Renal cortex interstitium (tissue), 11 donors: ENCODE data around the gene FKBP1B. TPM values are rescaled to one million over a fixed set of nuclear protein-coding genes. Genes with fewer than 3 reads are reported as not detected.

ENCODE experiments used
- DNase-seq, 11 donors: peaks; one replicate each; pipeline ENCODE4 v3.0.0-alpha.2; 2013; ENCODE audit warnings: low read depth in 9 of 11, low spot score in 4 of 11; ENCODE audit errors: extremely low read depth in 1 of 11
- polyA plus RNA-seq, 3 donors: library from polyadenylated mRNA; unstranded; fragments of 120-200 nt; gene quantifications; one replicate each; pipeline ENCODE4 v1.2.1, GENCODE V29; 2013; ENCODE audit not compliant: insufficient read length in 3 of 3

The FKBP1B gene
- polyA plus RNA-seq, 3 donors = 9.4 to 10.5 (median 10.4) TPM

DNA sequence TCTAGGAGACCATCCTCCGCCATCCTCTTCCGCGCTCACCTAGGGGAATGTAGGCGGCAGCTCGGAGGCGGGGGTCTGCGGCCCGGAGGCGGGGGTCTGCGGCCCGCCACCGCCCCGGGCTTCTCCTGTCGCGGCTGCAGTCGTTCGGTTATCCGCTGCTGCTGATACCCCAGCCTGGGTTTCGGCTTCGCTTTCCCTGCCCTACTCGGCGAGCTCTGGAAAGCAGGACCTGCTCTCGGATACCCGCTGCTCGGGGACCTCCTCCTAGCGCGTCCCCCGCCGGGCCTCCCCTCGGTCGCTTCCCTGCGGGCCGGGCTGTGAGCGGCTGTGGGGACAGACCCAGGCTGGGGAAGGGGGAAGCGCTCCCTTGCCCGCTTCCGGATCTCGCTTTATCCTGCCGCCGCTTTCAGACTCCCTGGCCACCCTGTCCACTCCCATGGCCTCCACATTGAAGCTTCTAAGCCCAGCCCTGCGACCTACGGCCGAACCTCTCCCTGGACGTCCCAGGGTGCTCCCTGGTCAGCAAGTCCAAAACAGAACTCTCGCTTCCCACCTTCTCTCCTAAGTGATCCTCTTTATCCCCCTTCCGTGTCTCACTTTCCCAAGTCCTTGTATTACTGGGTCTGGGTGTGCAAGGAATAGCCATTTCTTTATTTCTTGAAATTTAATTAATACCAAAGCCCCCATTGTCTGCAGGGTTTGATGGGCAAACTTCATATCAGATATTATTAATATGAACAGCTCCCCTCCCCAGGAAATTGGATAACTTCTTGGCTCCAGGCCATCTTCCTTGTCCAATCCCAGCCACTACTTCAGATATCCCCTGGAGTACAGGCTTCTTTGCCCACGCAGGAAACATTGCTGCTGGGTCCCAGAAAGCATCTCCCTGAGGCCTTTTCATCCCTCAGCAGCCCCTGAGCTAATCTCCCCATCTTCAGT is 769 bp downstream of the FKBP1B start:
- DNase-seq = peak in 1 of 11 donors; percentile 18

DNA sequence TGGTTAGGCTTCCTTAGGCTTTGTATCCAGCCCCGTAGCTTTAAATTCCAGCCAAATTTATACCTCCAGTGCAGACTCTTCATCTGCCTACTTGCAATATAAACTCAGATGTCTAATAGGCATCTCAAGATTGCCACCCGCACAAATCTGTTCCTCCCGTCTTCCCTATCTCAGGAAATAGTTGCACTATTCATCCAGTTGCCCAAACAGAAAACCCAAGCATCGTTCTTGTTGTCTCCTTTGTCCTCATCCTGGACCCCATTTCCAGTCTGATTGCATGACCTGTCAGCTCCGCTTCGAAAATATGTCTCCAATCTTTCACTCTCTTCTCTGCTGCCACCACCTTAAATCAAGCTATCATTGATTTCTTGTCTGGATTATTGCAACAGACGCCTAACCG is 2.3 kb downstream of the FKBP1B start:
- DNase-seq = no peak

DNA sequence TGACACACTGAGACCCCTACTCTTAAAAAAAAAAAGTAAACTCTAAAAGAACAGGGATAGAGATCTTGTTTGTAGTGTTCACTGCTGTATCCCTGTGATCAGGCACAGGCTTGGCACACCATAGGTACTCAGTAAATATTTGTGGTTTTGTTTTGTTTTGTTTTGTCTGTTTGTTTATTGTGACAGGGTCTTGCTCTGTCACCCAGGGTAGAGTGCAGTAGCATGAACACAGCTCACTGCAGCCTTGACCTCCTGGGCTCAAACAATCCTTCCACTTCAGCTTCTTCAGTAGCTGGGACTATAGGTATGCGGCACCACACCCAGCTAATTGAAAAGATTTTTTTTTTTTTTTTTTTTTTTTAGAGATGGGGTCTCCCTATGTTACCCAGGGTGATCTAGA is 3.4 kb downstream of the FKBP1B start:
- no peak for DNase-seq

DNA sequence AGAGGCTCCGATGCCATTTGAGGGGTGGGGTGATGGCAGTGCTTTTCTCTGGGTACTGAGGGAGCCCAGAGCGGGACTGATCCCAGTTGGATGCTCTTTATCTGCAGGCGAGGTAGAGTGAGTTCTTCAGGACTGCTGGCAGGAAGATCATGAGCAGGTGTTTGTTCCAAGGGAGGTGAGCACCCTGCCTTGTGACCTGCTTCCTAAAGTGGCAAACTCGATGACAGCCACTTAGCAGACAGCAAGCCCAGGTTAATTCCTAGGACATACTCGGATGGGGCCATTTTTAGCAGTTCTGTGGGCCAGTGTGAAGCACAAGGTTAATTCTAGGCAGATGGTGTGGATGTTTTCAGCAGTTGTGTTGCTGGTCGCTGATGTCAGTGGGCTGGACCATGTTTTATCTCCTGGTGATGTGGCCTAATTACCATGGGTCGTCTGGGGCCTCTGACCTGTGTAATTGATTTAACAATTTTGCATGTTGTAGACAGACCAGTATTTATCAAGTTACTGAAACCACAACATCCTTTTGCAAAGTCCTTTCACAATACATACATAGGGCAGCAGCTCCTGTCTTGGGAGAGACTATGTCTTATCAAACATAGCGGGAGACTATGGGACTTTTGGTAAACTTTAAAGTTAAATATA is 4.9 kb downstream of the FKBP1B start:
- no peak for DNase-seq

DNA sequence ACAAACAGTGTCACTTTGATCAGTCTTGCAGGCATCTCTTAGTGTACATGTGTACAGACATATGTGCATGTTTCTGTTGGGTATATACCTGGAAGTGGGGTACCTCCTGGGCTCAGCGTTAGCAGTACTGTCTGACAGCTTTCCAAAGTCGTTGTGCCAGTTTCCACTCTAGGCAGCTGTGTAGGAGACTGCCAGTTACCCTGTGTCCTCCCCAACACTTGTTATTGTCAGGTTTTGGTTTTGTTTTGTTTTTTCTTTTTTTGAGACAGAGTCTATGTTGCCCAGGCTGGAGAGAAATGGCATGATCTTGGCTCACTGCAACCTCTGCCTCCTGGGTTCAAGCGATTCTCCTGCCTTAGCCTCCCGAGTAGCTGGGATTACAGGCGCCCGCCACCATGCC is 6.2 kb downstream of the FKBP1B start:
- DNase-seq = no peak

DNA sequence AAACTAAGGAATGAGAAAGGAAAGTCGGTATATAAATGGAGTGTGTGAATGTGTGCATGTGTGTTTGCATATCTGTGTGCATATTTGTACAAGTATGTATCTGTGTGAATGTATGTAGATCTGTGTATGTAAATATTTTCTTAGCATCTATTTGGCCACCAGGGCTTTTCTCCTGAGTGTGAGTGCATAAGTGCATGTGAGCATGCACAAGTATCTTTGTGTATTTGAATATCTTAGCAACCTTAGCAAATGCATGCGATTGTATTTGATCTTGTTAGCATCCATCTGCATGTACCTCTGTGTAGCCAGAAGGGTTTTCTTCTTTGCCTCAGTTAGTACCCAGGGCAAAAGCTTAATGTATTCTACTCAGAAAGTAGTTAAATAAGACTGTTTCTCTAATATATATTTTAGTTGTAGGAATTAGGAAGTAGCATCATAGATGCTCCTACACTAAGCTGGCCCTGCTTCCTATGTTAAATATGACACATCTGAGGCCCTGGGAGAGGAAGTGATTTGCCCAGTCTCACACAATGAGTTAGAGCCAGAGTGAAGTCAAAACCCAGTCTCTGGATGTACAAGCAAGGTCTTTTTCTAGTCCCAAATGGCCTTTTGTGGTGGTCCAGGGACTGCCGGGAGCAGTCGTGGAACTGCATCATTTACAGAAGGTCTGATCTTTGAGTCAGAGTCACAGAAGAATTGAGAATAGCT is 9.2 kb downstream of the FKBP1B start:
- DNase-seq = no peak

DNA sequence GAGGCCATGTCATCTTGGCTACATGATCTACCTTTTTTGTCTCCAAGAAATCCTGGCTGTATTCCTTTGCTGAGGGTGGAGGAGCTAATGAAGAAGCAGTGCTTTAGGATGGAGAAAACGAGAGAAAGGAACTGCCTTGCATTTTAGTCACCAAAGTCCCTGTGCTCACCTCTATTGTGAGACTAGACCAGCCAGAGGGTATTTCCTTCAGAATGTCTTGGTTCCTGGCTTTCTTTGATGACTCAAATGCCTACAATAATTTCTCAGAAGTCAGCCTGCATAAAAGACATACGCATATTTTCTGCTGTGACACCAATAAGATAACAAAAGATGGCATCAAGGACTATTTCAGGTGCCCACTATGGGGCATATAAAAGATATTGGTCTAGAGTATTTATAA is 15.8 kb downstream of the FKBP1B start:
- DNase-seq = no peak

DNA sequence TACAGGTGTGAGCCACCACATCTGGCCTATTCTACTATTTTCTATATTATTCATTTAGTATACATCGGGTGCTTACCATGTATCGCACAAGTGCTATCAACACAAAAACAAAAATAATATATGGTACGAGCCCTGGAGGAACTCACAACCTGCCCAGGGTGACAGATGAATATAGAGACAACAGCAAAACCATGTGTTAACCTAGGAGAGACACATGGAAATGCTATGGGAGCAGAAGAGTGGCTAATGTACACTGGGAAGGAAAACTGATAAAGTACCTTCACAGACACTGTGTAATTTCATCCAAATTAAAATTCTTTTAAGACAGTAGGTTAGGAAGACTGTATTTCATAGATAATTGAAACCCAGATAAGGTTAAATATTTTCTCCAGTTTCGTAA is 22.7 kb downstream of the FKBP1B start:
- DNase-seq = no peak

DNA sequence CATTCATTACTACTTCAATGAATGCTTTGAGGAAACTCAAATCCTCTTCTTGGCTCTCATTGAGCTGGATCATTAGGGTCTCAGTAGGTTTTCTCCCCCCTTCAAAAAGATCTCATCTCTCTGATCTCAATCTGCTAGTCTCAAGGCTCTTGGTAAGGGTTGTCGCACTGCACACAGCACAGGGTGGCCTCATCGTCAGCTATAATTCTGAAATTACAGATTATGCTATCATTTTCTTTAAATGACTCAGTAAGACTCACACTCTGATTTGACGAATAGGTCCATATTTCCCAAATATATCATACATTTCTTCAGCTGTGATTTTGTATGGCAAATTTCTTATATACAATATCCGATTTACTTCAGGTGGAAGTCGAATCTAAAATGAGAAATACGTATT is 24.3 kb downstream of the FKBP1B start:
- no peak for DNase-seq

DNA sequence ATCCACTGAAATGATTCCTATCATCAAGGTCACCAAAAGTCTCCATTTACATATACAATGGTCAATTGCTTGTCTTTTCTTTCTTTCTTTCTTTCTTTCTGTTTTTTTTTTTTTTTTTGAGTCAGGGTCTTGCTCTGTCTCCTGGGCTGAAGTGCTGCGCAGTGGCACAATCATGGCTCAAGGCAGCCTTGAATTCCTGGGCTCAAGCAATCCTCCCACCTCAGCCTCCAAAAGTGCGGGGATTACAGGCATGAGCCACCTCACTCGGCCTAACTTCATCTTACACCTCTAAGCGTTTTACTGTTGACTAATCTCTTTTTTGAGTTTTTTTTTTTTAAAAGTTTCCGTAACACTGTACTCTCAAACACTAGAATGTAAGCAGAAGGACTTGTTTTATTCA is 25.7 kb downstream of the FKBP1B start:
- no peak for DNase-seq

DNA sequence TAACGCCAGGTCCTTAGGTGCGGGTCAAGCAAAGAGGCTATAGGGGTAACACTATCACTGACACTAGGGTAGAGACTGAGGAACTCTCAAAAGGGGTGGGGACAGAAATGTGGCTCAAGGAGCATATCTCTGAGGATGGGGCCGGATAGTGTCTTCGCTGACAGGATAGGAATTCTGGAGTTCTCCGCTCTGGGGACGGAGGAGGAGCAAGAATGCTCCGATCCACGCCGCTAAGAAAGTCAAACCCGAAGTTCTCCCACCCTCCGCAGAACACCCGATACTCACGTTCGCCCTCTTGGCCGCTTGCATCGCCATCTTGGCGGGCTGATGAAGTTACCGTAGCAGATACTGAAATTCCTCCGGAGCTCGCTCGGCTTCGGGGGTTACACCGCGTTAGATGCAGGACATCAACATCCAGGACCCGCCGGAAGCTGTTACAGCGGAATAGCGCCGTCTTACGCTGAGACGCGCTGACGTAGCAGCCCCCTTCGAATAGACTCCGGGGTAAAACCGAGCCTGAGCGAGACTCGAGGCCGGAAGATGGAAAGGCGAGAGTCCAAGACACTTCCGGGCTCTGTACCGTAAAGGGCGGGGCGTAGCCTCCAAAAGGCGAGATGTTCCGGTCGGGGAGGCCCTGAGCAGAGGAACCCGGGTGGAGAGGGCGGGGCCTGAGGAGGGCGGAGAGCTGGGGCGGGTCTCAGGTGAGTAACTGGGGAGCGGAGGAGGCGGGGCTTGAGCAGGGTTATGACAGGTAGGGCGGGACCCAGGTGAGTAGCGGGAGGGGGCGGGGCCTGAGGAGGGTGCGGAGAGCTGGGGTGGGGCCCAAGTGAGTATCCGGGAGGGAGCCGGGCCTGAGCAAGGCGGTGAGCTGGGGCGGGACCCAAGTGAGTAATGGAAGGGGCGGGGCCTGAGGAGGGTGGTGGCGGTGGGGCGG is 26.6 kb downstream of the FKBP1B start, which contains the start of gene SF3B6:
TSS of gene SF3B6 (minus strand) at position 412 of the 934 bp plus-strand sequence. CDS start at position 315, 97 bp downstream.
- DNase-seq = peak; percentile 95 to 99 (median 98)

DNA sequence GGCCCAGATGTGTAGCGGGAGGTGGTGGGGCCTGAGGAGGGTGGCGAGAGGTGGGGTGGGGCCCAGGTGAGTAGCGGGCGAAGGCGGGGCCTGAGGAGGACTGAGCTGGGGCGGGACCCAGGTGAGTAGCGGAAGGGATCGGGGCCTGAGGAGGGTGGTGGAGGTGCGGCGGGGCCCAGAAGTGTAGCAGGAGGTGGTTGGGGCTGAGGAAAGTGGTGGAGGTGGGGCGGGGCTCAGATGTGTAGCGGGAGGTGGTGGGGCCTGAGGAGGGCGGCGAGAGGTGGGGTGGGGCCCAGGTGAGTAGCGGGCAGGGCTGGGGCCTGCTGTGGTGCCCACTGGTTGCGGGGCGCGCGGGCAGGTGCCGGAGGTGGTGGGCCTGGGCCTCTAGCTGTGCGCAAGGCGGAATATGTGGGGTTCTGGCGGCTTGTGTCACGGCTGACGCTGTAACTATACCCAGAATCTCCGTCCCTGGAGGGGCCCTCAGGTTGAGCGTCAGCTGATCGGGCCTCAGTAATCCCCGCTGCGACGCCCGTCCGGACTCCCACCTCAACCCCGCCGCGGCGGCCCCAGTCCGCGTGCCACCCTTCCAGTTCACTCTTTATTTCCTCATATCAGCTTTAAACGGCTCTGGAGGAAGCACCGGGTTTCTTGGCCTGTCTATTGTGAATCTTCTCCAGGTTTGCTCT is 27.5 kb downstream of the FKBP1B start:
- DNase-seq = peak in 4 of 11 donors; percentile 11 to 28 (median 12)

DNA sequence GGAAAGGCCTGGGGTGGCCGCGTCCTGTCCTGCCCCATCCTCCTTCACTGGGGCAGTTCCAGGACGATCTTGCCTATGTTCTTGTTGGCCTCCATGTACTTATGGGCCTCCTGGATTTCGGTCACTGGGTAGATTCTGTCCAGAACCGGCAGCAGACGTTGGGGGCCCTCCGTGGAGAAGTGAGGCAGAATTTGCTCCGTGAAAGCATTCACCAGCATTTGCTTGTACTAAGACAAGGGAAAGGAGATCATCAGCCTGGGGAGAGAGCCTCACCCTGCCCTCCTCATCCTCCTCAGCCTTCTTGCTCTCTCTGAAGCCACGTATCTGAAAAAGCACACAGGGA is 28.0 kb downstream of the FKBP1B start:
- no peak for DNase-seq

DNA sequence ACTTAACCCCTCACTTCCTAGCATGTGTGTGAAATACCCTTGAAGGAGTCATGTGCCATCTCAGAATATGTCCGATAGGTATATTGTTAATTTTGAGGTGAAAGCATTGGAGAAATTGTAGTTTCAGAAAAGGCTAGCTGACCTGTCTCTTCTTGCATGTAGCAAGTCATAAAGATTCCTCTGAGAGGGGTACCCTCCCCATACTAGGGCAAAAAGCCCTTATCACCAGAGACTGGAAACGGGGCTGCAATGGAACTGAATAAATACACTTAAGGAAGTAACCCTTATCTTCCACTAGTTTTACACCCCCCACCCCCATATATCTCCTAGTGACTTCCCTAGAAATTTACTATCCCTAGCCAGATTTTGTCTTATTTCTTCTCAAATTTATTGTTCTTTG is 28.3 kb downstream of the FKBP1B start:
- DNase-seq = no peak

DNA sequence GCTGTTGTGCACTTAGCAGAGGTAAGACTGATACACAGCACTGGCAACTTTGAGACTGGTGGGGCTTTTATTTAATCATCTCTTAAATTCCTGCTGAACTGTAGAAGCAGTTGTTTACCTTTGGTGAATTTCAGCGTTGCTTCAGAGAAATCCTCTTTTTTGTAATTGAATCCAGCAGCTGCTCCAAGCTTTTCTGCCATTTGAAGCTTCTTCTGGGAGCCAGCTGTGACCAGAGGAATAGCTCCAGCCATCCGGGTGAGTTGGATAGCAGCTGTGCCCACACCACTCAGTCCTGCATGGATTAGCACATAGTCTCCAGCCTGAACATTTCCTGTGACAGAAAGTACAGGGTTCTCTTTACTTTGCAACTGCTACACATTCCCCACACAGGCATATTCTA is 31.2 kb downstream of the FKBP1B start:
- DNase-seq = no peak

DNA sequence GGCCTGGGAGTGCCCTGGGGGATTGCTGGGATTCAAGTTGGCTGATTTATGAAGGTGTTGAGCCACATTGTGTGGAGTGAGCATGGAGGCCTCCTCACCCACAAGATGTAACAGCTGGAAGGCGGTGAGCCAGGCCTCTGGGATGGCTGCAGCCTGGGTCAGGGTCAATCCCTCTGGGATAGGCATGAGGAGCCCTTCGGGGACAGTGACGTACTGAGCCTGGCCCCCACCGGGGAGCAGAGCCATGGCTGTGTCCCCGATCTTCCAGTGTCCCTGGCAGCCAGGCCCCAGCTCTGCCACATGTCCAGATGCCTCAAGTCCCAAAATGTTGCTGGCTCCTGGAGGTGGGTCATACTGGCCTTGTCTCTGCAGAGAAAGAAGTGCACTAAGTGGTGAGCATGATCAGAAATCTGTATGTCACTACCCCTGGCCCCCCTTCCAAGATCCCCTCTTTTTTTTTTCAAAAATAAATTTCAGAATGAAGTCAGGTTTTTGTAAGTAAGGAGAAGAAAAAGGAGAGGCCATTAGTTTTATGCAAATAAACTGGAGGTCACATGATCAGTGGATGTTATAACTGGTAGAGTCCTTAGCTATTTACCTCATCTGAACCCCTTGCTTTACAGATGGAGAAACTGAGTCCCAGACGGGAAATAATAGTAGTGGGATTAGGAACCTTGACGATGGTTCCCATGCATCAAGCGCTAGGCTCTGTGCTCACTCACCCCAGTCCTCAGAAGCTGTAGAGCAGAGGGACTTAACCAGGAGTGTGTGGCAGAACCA is 33.4 kb downstream of the FKBP1B start:
- DNase-seq = no peak

DNA sequence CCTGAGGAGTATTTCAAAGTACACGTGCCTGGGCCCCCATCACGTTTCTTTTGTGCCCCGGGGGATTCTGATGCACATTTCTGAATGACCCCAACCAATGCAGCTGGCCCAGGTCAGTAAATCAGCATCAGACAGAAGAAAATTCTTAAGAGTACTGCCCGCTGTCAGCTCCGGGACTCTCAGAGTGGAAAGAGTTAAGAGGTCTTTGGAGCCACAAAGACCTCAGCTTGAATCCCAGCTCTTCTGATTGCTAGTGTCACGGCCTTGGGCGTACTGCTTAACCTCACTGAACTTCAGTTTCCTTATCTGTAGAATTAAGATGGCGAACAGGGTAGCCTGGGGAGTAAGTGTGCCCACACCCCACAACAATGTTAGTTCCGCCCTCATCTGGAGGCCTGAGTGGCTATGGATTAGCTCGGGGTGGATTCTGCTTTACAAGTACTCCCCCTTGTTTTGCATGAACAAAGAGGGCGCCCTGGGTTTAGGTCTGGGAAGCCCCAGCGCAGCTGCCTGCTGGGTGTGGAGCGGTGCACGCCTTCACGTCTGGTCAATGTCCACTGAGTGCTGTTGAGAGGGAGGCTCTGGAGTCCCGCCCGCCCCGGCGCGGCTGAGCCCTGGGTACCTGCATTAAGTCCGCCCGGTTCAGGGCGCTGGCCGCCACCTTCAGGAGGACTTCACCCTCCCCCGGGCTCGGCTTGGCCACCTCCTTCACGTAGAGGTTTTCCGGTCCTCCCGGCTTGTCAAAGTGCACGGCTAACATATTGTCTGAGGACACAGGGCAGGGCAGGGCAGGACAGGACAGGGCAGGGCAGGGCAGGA is 34.2 kb downstream of the FKBP1B start:
- peak in 10 of 11 donors; percentile 48 to 77 (median 67) for DNase-seq
